Body of pancreas (tissue), 4 donors: ENCODE results near the gene ATPAF2. TPM values are rescaled to one million over a fixed set of nuclear protein-coding genes. Genes with fewer than 3 reads are reported as not detected.

Experiments used
- ATAC-seq: fragments of 150-250 bp; one replicate; pipeline ENCODE4 v1.9.1; 2016
- DNase-seq, 4 donors: peaks; one replicate each; pipeline ENCODE4 v3.0.0-alpha.2; 2019
- H3K27ac ChIP-seq, 4 donors: fragments of 200-600 bp; sonication (generic); 1 replicate in 3 of 4; 2 replicates in 1 of 4; pipeline versions ENCODE4 v1.5.1 to v1.6.1; 2016 to 2019; ENCODE audit warnings: mild to moderate bottlenecking in 1 of 4, mixed read lengths in 1 of 4, moderate library complexity in 1 of 4
- H3K27me3 ChIP-seq, 2 donors: fragments of 200-600 bp; sonication (generic); one replicate each; pipeline ENCODE4 v1.6.0; 2016; ENCODE audit warnings: mild to moderate bottlenecking in 1 of 2
- H3K36me3 ChIP-seq, 2 donors: fragments of 200-600 bp; sonication (generic); replicated peaks in 1 of 2; 2 replicates each; pipeline ENCODE4 v1.5.1; 2016; ENCODE audit warnings: low read depth in 2 of 2; ENCODE audit not compliant: insufficient read depth in 1 of 2
- H3K4me1 ChIP-seq: fragments of 200-600 bp; sonication (generic); one replicate; pipeline ENCODE4 v1.6.0; 2016
- H3K4me3 ChIP-seq, 2 donors: fragments of 200-600 bp; sonication (generic); 1 replicate in 1 of 2; 2 replicates in 1 of 2; pipeline ENCODE4 v1.5.1; 2016 to 2019
- H3K9me3 ChIP-seq, 3 donors: fragments of 200-600 bp; sonication (generic); 1 replicate in 2 of 3; 2 replicates in 1 of 3; pipeline ENCODE4 v1.5.1; 2016
- POLR2A ChIP-seq, 3 donors: fragments of 450-650 bp; IDR thresholded peaks; one replicate each; pipeline ENCODE4 v1.6.1; 2016; ENCODE audit warnings: antibody characterized with exemption in 3 of 3, mild to moderate bottlenecking in 2 of 3
- WGBS, 2 donors: methylation state at CpG; one replicate each; pipeline ENCODE4 v1.1.5; 2017; 5-methylcytosine and 5-hydroxymethylcytosine counted together
- intact Hi-C: fragments of 100-400 bp; cut with DNase I; formaldehyde crosslinking; loops from one replicate; pipeline ENCODE4 v1.15.1; 2023
- total RNA-seq, 2 donors: library from RNA; depleted of rRNA; stranded (reverse); fragments of >200 nt; gene quantifications; one replicate each; pipeline ENCODE4 v1.1.0, GENCODE V29; 2016
- TF ChIP-seq, protein P1 (sequence below), 7 experiments: fragments of 450-650 bp in 4 of 7; fragments of 200-600 bp in 3 of 7; sonication (generic) in 3 of 7; IDR thresholded peaks; one replicate each; pipeline ENCODE4 v1.5.1; 2016 to 2019; ENCODE audit warnings: antibody characterized with exemption in 7 of 7

Gene ATPAF2
- total RNA-seq, 2 donors from 2014 or later = 10.9 to 34.3 TPM

- no peaks in the 10 kb centered on the region for H3K27me3 ChIP-seq
- TF ChIP-seq, protein P1, sequence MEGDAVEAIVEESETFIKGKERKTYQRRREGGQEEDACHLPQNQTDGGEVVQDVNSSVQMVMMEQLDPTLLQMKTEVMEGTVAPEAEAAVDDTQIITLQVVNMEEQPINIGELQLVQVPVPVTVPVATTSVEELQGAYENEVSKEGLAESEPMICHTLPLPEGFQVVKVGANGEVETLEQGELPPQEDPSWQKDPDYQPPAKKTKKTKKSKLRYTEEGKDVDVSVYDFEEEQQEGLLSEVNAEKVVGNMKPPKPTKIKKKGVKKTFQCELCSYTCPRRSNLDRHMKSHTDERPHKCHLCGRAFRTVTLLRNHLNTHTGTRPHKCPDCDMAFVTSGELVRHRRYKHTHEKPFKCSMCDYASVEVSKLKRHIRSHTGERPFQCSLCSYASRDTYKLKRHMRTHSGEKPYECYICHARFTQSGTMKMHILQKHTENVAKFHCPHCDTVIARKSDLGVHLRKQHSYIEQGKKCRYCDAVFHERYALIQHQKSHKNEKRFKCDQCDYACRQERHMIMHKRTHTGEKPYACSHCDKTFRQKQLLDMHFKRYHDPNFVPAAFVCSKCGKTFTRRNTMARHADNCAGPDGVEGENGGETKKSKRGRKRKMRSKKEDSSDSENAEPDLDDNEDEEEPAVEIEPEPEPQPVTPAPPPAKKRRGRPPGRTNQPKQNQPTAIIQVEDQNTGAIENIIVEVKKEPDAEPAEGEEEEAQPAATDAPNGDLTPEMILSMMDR (IDR thresholded peaks at IDR 0.05) = no peak
- no peak for TF ChIP-seq POLR2A (IDR thresholded peaks at IDR 0.05)
- 84 to 90% methylated on average over 9 of the region's 9 CpGs for WGBS, 2 donors
- intact Hi-C loops = no loop called here
- DNase-seq (no peak), ATAC-seq (no peak)
- H3K4me1 ChIP-seq = no peaks in the 10 kb centered on the region
- H3K4me3 ChIP-seq = no peak overlapping the region
- no peaks in the 10 kb centered on the region for H3K36me3 ChIP-seq
- H3K27ac ChIP-seq = no peak overlapping the region
- H3K9me3 ChIP-seq = no peaks in the 10 kb centered on the region
Observed at GRCh38 chr17:17989081-17989480, 49.9 kb downstream of the ATPAF2 start.

GRCh38 chr17:17988427-17988945, 50.5 kb downstream of the ATPAF2 start:
- Histone ChIP-seq H3K4me1 (no peaks in the 10 kb centered on the region), H3K27me3 (no peaks in the 10 kb centered on the region), H3K36me3 (no peaks in the 10 kb centered on the region), H3K4me3 (no peak overlapping the region), H3K9me3 (no peaks in the 10 kb centered on the region), H3K27ac (no peak overlapping the region)
- DNase-seq (no peak), ATAC-seq (no peak)
- TF ChIP-seq POLR2A (IDR thresholded peaks at IDR 0.05) = no peak
- TF ChIP-seq, protein P1 (IDR thresholded peaks at IDR 0.05) = no peak
- WGBS, 2 donors = 79 to 90% methylated on average over 2 to 7 of the region's 7 CpGs
- intact Hi-C loops = no loop called here

GRCh38 chr17:17987901-17988300, 51.1 kb downstream of the ATPAF2 start:
- ATAC-seq (no peak), DNase-seq (no peak)
- H3K4me3 ChIP-seq = no peak overlapping the region
- H3K36me3 ChIP-seq = no peaks in the 10 kb centered on the region
- H3K9me3 ChIP-seq = no peaks in the 10 kb centered on the region
- no peaks in the 10 kb centered on the region for H3K4me1 ChIP-seq
- TF ChIP-seq POLR2A (IDR thresholded peaks at IDR 0.05) = no peak
- TF ChIP-seq, protein P1 (IDR thresholded peaks at IDR 0.05) = no peak
- no peaks in the 10 kb centered on the region for H3K27me3 ChIP-seq
- no peak overlapping the region for H3K27ac ChIP-seq
- 71 to 83% methylated on average over 11 to 14 of the region's 14 CpGs for WGBS, 2 donors
- intact Hi-C loops = no loop called here

DNA sequence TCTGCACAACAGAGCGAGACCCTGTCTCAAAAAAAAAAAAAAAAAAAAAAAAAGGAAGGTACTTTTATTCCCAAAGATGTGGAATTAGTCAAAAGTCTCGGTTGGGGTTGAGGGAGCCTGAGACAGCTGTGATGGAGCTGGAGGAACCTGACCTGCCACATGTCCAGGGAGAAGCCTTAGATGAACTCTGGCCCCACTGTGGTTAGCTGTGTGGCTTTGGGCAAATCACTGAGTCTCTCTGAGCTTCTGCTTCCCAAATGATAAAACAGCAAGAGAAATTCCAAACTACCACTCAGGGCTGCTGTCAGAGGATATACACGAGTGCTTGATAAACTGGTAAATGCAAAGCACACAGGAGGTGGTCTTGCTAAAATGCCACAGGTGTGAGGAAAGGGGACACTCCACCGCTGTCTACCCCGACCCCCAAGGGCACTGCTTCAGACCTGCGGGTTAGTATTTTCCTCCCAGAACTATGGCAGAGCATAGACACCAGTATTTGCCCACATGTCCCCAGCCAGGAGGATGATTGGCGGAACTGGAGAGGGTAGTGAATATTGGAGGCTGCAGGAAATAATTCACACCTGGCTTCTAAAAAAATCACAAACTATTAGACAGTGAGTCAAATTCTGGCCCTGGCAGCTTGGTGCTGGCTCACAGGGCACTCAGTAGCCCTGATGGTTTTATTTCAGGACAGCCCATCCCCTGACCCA, 51.6 kb downstream of the ATPAF2 start:
- H3K27ac ChIP-seq = no peak overlapping the region
- DNase-seq (no peak), ATAC-seq (no peak)
- intact Hi-C loops = no loop called here
- 71 to 83% methylated on average over 6 to 7 of the region's 7 CpGs for WGBS, 2 donors
- H3K4me1 ChIP-seq = no peaks in the 10 kb centered on the region
- no peaks in the 10 kb centered on the region for H3K27me3 ChIP-seq
- no peak overlapping the region for H3K4me3 ChIP-seq
- no peak for TF ChIP-seq POLR2A (IDR thresholded peaks at IDR 0.05)
- TF ChIP-seq, protein P1 (IDR thresholded peaks at IDR 0.05) = no peak
- H3K9me3 ChIP-seq = no peaks in the 10 kb centered on the region
- no peaks in the 10 kb centered on the region for H3K36me3 ChIP-seq

- Histone ChIP-seq H3K36me3 (no peaks in the 10 kb centered on the region), H3K9me3 (no peaks in the 10 kb centered on the region), H3K27ac (no peak overlapping the region), H3K4me3 (no peak overlapping the region), H3K4me1 (no peaks in the 10 kb centered on the region), H3K27me3 (no peaks in the 10 kb centered on the region)
- ATAC-seq (no peak), DNase-seq (no peak)
- intact Hi-C loops = no loop called here
- TF ChIP-seq POLR2A (IDR thresholded peaks at IDR 0.05) = no peak
- TF ChIP-seq, protein P1 (IDR thresholded peaks at IDR 0.05) = no peak
- 67 to 80% methylated on average over 3 of the region's 3 CpGs for WGBS, 2 donors
Observed at GRCh38 chr17:17985555-17985954, 53.4 kb downstream of the ATPAF2 start.
